HTR-8/SVneo (cell line): Measurements from ENCODE around the gene SUGCT.
"Not testable (repeated sequence)": the region's sequence is repeated elsewhere in the genome, so short reads cannot be mapped to it uniquely, and the experiment has no call there.

Experiments
- DNase-seq: peaks from one replicate; pipeline ENCODE4 v3.0.0; 2011; ENCODE audit warnings: low spot score, mixed read lengths; ENCODE audit not compliant: insufficient read length
- FAIRE-seq: peaks from 2 replicates; lab custom pipeline; 2011; peaks lifted over from hg19 to GRCh38; lab: Jason Lieb, UNC

The SUGCT gene

GRCh38 chr7:40239755-40240303 is 105.0 kb downstream of the SUGCT start:
- FAIRE-seq (no peak), DNase-seq (no peak)

- DNase-seq (no peak), FAIRE-seq (no peak)
Measured at GRCh38 chr7:40243076-40243475, 108.3 kb downstream of the SUGCT start.

GRCh38 chr7:40244226-40244625 is 109.4 kb downstream of the SUGCT start:
- DNase-seq (no peak), FAIRE-seq (no peak)

- no peak for FAIRE-seq
- no peak for DNase-seq
Measured at GRCh38 chr7:40248681-40249080, 113.9 kb downstream of the SUGCT start.

- not testable (repeated sequence) for DNase-seq
Measured at GRCh38 chr7:40253444-40253843, 118.6 kb downstream of the SUGCT start.

GRCh38 chr7:40263752-40264390 is 129.1 kb downstream of the SUGCT start:
- FAIRE-seq (no peak), DNase-seq (no peak)

More at GRCh38 chr7:40253444-40253843, 118.6 kb downstream of the SUGCT start:
- not testable (repeated sequence) for FAIRE-seq

- FAIRE-seq (no peak), DNase-seq (no peak)
Measured at GRCh38 chr7:40267583-40267982, 132.8 kb downstream of the SUGCT start.

- not testable (repeated sequence) for FAIRE-seq, DNase-seq
Measured at GRCh38 chr7:40268810-40269209, 134.0 kb downstream of the SUGCT start.

GRCh38 chr7:40276061-40276460 is 141.3 kb downstream of the SUGCT start:
- DNase-seq (no peak), FAIRE-seq (no peak)

GRCh38 chr7:40279991-40280390 is 145.2 kb downstream of the SUGCT start:
- DNase-seq = no peak
- no peak for FAIRE-seq

- DNase-seq (no peak), FAIRE-seq (no peak)
Measured at GRCh38 chr7:40282858-40283257, 148.1 kb downstream of the SUGCT start.

GRCh38 chr7:40283391-40283790 is 148.6 kb downstream of the SUGCT start:
- no peak for FAIRE-seq
- no peak for DNase-seq

GRCh38 chr7:40288827-40289226 is 154.0 kb downstream of the SUGCT start:
- FAIRE-seq (no peak), DNase-seq (no peak)

GRCh38 chr7:40297741-40298311 is 163.0 kb downstream of the SUGCT start:
- FAIRE-seq = no peak
- no peak for DNase-seq

GRCh38 chr7:40298421-40298820 is 163.6 kb downstream of the SUGCT start:
- DNase-seq = no peak
- no peak for FAIRE-seq

GRCh38 chr7:40299097-40299496 is 164.3 kb downstream of the SUGCT start:
- FAIRE-seq = no peak
- peak; percentile 26 for DNase-seq

GRCh38 chr7:40300146-40300670 is 165.4 kb downstream of the SUGCT start:
- no peak for FAIRE-seq
- DNase-seq = no peak

GRCh38 chr7:40301486-40302068 is 166.8 kb downstream of the SUGCT start:
- no peak for FAIRE-seq
- DNase-seq = no peak

GRCh38 chr7:40303996-40304395 is 169.2 kb downstream of the SUGCT start:
- DNase-seq (no peak), FAIRE-seq (no peak)

- DNase-seq (no peak), FAIRE-seq (no peak)
Measured at GRCh38 chr7:40305229-40305628, 170.4 kb downstream of the SUGCT start.

- no peak for DNase-seq
- FAIRE-seq = no peak
Measured at GRCh38 chr7:40306025-40306424, 171.2 kb downstream of the SUGCT start.
